ENCODE measurements around the gene PTPRD. TPM values are rescaled to one million over a fixed set of nuclear protein-coding genes. Genes with fewer than 3 reads are reported as not detected.

The PTPRD gene
- total RNA-seq, 1 experiment from 2014 or later: 69.6 TPM

DNA sequence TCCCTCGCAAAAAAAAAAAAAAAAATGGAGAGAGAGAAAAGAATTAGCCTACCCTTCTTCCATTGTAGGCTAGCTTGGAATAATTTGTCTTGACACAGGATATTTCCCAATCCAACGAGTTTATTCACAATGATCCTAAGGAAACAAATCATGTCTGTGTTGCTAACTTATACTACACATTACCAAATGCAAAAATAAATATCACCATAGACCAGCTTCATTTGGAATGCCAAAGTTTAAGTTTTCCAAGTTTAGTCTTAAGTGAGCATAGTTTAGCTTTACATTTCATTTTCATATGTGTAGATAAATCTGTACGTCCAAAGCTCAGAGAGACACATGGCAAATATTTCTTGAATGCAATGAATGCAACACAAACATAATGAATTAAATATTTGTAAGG is 1707.1 kb downstream of the PTPRD start (continued):
- no peak for TF ChIP-seq OVOL2 (CRISPR knock-in tag; IDR thresholded peaks at IDR 0.05; ENCODE audit: borderline replicate concordance)
- no peak for TF ChIP-seq ZNF416 (CRISPR knock-in tag; IDR thresholded peaks at IDR 0.05)
- no peak for TF ChIP-seq CREM (CRISPR knock-in tag; IDR thresholded peaks at IDR 0.05)
- TF ChIP-seq TCF7 (CRISPR knock-in tag; IDR thresholded peaks at IDR 0.05; ENCODE audit: low read depth): no peak
- TF ChIP-seq, protein P1, sequence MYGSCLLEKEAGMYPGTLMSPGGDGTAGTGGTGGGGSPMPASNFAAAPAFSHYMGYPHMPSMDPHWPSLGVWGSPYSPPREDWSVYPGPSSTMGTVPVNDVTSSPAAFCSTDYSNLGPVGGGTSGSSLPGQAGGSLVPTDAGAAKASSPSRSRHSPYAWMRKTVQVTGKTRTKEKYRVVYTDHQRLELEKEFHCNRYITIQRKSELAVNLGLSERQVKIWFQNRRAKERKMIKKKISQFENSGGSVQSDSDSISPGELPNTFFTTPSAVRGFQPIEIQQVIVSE (CRISPR knock-in tag; IDR thresholded peaks at IDR 0.05; ENCODE audit: borderline replicate concordance): no peak

DNA sequence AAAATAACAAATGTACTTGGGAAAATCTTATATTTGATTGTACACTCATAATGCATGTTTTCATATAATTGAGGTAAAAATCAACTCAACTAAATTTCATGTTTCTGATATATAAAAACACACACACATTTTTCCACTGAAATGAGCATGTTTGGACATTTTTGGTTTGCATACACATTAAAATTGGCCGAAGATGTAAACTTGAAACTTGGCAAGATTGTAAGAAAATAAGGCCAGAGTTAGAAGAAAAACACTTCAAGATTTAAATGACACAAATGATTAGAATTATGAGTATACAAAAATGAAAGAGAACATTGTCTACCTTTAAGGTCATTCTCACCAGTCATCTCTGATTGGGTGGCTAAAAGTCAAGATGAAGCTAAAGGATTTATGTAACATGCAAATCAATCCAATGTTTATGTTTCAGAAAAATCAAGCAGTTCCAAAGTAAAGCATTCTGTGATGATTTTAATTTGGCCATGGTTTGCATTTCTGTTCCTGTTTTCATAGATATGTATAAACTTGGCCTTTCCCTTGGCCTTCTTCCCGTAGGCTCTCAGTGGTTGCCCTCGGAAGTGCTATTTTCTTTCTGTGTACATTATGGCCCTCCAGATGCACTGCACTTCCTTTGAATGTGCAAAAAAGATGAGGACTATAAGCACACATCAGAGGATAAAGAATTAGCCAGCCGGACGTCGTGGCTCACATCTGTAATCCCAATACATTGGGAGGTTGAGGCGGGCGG is 1707.9 kb downstream of the PTPRD start:
- H3K4me1 Mint-ChIP-seq: no peaks in the 10 kb centered on the region
- H3K27ac Mint-ChIP-seq: no peak overlapping the region
- ChIA-PET CTCF (interaction anchor here (3.8 kb wide), 1 partner anchor 9 kb away, joined by 13 read pairs; no protein-coding TSS in a partner anchor), POLR2A (no interaction called here)
- H3K4me3 Mint-ChIP-seq: no peak overlapping the region
- H3K36me3 Mint-ChIP-seq: no peaks in the 10 kb centered on the region
- no peaks in the 10 kb centered on the region for H3K27me3 Mint-ChIP-seq (ENCODE audit: low read depth)
- DNase-seq (ENCODE audit: low spot score): no peak
- peaks cover 4% of the 10 kb centered on the region for H3K9me3 Mint-ChIP-seq
- no peak for ATAC-seq
- no peak for TF ChIP-seq CREM (CRISPR knock-in tag; IDR thresholded peaks at IDR 0.05)
- TF ChIP-seq, protein P2, sequence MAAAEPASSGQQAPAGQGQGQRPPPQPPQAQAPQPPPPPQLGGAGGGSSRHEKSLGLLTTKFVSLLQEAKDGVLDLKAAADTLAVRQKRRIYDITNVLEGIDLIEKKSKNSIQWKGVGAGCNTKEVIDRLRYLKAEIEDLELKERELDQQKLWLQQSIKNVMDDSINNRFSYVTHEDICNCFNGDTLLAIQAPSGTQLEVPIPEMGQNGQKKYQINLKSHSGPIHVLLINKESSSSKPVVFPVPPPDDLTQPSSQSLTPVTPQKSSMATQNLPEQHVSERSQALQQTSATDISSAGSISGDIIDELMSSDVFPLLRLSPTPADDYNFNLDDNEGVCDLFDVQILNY (CRISPR knock-in tag; IDR thresholded peaks at IDR 0.05): no peak
- no peak for TF ChIP-seq NR1H2 (CRISPR knock-in tag; IDR thresholded peaks at IDR 0.05)
- TF ChIP-seq, protein P3, sequence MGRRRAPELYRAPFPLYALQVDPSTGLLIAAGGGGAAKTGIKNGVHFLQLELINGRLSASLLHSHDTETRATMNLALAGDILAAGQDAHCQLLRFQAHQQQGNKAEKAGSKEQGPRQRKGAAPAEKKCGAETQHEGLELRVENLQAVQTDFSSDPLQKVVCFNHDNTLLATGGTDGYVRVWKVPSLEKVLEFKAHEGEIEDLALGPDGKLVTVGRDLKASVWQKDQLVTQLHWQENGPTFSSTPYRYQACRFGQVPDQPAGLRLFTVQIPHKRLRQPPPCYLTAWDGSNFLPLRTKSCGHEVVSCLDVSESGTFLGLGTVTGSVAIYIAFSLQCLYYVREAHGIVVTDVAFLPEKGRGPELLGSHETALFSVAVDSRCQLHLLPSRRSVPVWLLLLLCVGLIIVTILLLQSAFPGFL (CRISPR knock-in tag; IDR thresholded peaks at IDR 0.05; ENCODE audit: borderline replicate concordance): no peak
- TF ChIP-seq OVOL2 (CRISPR knock-in tag; IDR thresholded peaks at IDR 0.05; ENCODE audit: borderline replicate concordance): no peak
- TF ChIP-seq, protein P4, sequence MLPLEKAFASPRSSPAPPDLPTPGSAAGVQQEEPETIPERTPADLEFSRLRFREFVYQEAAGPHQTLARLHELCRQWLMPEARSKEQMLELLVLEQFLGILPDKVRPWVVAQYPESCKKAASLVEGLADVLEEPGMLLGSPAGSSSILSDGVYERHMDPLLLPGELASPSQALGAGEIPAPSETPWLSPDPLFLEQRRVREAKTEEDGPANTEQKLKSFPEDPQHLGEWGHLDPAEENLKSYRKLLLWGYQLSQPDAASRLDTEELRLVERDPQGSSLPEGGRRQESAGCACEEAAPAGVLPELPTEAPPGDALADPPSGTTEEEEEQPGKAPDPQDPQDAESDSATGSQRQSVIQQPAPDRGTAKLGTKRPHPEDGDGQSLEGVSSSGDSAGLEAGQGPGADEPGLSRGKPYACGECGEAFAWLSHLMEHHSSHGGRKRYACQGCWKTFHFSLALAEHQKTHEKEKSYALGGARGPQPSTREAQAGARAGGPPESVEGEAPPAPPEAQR (CRISPR knock-in tag; IDR thresholded peaks at IDR 0.05): no peak
- TF ChIP-seq, protein P5, sequence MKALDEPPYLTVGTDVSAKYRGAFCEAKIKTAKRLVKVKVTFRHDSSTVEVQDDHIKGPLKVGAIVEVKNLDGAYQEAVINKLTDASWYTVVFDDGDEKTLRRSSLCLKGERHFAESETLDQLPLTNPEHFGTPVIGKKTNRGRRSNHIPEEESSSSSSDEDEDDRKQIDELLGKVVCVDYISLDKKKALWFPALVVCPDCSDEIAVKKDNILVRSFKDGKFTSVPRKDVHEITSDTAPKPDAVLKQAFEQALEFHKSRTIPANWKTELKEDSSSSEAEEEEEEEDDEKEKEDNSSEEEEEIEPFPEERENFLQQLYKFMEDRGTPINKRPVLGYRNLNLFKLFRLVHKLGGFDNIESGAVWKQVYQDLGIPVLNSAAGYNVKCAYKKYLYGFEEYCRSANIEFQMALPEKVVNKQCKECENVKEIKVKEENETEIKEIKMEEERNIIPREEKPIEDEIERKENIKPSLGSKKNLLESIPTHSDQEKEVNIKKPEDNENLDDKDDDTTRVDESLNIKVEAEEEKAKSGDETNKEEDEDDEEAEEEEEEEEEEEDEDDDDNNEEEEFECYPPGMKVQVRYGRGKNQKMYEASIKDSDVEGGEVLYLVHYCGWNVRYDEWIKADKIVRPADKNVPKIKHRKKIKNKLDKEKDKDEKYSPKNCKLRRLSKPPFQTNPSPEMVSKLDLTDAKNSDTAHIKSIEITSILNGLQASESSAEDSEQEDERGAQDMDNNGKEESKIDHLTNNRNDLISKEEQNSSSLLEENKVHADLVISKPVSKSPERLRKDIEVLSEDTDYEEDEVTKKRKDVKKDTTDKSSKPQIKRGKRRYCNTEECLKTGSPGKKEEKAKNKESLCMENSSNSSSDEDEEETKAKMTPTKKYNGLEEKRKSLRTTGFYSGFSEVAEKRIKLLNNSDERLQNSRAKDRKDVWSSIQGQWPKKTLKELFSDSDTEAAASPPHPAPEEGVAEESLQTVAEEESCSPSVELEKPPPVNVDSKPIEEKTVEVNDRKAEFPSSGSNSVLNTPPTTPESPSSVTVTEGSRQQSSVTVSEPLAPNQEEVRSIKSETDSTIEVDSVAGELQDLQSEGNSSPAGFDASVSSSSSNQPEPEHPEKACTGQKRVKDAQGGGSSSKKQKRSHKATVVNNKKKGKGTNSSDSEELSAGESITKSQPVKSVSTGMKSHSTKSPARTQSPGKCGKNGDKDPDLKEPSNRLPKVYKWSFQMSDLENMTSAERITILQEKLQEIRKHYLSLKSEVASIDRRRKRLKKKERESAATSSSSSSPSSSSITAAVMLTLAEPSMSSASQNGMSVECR (CRISPR knock-in tag; IDR thresholded peaks at IDR 0.05; ENCODE audit: borderline replicate concordance): no peak
- TF ChIP-seq, protein P6, sequence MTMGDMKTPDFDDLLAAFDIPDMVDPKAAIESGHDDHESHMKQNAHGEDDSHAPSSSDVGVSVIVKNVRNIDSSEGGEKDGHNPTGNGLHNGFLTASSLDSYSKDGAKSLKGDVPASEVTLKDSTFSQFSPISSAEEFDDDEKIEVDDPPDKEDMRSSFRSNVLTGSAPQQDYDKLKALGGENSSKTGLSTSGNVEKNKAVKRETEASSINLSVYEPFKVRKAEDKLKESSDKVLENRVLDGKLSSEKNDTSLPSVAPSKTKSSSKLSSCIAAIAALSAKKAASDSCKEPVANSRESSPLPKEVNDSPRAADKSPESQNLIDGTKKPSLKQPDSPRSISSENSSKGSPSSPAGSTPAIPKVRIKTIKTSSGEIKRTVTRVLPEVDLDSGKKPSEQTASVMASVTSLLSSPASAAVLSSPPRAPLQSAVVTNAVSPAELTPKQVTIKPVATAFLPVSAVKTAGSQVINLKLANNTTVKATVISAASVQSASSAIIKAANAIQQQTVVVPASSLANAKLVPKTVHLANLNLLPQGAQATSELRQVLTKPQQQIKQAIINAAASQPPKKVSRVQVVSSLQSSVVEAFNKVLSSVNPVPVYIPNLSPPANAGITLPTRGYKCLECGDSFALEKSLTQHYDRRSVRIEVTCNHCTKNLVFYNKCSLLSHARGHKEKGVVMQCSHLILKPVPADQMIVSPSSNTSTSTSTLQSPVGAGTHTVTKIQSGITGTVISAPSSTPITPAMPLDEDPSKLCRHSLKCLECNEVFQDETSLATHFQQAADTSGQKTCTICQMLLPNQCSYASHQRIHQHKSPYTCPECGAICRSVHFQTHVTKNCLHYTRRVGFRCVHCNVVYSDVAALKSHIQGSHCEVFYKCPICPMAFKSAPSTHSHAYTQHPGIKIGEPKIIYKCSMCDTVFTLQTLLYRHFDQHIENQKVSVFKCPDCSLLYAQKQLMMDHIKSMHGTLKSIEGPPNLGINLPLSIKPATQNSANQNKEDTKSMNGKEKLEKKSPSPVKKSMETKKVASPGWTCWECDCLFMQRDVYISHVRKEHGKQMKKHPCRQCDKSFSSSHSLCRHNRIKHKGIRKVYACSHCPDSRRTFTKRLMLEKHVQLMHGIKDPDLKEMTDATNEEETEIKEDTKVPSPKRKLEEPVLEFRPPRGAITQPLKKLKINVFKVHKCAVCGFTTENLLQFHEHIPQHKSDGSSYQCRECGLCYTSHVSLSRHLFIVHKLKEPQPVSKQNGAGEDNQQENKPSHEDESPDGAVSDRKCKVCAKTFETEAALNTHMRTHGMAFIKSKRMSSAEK (CRISPR knock-in tag; IDR thresholded peaks at IDR 0.05; ENCODE audit: borderline replicate concordance): no peak
- TF ChIP-seq NFYB (CRISPR knock-in tag; conservative IDR thresholded peaks at IDR 0.05; ENCODE audit: low read depth): no peak
- TF ChIP-seq, protein P7, sequence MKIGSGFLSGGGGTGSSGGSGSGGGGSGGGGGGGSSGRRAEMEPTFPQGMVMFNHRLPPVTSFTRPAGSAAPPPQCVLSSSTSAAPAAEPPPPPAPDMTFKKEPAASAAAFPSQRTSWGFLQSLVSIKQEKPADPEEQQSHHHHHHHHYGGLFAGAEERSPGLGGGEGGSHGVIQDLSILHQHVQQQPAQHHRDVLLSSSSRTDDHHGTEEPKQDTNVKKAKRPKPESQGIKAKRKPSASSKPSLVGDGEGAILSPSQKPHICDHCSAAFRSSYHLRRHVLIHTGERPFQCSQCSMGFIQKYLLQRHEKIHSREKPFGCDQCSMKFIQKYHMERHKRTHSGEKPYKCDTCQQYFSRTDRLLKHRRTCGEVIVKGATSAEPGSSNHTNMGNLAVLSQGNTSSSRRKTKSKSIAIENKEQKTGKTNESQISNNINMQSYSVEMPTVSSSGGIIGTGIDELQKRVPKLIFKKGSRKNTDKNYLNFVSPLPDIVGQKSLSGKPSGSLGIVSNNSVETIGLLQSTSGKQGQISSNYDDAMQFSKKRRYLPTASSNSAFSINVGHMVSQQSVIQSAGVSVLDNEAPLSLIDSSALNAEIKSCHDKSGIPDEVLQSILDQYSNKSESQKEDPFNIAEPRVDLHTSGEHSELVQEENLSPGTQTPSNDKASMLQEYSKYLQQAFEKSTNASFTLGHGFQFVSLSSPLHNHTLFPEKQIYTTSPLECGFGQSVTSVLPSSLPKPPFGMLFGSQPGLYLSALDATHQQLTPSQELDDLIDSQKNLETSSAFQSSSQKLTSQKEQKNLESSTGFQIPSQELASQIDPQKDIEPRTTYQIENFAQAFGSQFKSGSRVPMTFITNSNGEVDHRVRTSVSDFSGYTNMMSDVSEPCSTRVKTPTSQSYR (CRISPR knock-in tag; IDR thresholded peaks at IDR 0.05): no peak
- TF ChIP-seq, protein P1 (CRISPR knock-in tag; IDR thresholded peaks at IDR 0.05; ENCODE audit: borderline replicate concordance): no peak
- TF ChIP-seq, protein P8, sequence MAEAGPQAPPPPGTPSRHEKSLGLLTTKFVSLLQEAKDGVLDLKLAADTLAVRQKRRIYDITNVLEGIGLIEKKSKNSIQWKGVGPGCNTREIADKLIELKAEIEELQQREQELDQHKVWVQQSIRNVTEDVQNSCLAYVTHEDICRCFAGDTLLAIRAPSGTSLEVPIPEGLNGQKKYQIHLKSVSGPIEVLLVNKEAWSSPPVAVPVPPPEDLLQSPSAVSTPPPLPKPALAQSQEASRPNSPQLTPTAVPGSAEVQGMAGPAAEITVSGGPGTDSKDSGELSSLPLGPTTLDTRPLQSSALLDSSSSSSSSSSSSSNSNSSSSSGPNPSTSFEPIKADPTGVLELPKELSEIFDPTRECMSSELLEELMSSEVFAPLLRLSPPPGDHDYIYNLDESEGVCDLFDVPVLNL (CRISPR knock-in tag; IDR thresholded peaks at IDR 0.05; ENCODE audit: borderline replicate concordance, low read depth): no peak
